Panc1 (cell line): ENCODE results near the gene APOO.

Experiments
- POLR2AphosphoS5 ChIP-seq: IDR thresholded peaks from 2 replicates; pipeline ENCODE4 v1.6.1; 2012; ENCODE audit warnings: mild to moderate bottlenecking, low read depth, low read length, moderate library complexity
- SIN3A ChIP-seq: IDR thresholded peaks from 2 replicates; pipeline ENCODE4 v1.6.1; 2012; ENCODE audit warnings: low read depth, mild to moderate bottlenecking, low read length, moderate library complexity, borderline replicate concordance; ENCODE audit not compliant: insufficient read depth
- TF ChIP-seq, protein P1 (sequence below): fragments of 450-650 bp; IDR thresholded peaks from 2 replicates; pipeline ENCODE4 v1.5.1; 2017; ENCODE audit warnings: mild to moderate bottlenecking
- TF ChIP-seq, protein P2 (sequence below), 2 experiments: IDR thresholded peaks; 2 replicates each; pipeline ENCODE4 v1.6.1; 2011 to 2012; ENCODE audit warnings: low read depth in 2 of 2, control low read depth in 1 of 2, low read length in 1 of 2, mild to moderate bottlenecking in 1 of 2, moderate library complexity in 1 of 2; ENCODE audit not compliant: insufficient read depth in 1 of 2

DNA sequence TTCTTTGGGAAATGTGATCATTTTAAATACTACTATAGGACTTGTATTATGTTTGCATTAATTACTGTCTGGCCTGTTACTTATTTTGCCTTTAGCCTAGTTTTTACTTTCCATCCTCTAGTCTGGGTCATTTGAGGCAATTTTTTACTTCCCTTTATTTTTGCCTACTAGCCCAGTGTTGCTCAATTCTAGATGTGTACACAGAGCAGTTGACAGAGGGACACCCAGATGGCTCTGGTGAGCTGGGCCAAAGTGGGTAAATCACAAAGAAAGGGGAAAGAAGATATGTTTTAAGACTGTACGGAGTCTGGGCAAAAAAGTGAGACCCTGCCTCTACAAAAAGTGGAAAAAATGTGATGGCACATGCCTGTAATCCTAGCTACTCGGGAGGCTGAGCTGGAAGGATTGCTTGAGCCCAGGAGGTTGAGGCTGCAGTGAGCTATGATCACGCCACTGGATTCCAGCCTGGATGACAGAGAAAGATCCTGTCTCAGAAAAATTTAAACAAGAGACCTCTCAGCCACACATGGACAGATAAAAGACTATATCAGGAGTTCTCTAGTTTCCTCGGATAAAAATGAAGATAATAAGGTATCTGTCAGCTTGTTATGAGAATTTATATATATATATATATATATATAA lies 35.7 kb downstream of the APOO start:
- TF ChIP-seq, protein P1, sequence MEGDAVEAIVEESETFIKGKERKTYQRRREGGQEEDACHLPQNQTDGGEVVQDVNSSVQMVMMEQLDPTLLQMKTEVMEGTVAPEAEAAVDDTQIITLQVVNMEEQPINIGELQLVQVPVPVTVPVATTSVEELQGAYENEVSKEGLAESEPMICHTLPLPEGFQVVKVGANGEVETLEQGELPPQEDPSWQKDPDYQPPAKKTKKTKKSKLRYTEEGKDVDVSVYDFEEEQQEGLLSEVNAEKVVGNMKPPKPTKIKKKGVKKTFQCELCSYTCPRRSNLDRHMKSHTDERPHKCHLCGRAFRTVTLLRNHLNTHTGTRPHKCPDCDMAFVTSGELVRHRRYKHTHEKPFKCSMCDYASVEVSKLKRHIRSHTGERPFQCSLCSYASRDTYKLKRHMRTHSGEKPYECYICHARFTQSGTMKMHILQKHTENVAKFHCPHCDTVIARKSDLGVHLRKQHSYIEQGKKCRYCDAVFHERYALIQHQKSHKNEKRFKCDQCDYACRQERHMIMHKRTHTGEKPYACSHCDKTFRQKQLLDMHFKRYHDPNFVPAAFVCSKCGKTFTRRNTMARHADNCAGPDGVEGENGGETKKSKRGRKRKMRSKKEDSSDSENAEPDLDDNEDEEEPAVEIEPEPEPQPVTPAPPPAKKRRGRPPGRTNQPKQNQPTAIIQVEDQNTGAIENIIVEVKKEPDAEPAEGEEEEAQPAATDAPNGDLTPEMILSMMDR, result no peak
- TF ChIP-seq POLR2AphosphoS5 (no peak), SIN3A (no peak)
- TF ChIP-seq, protein P2, sequence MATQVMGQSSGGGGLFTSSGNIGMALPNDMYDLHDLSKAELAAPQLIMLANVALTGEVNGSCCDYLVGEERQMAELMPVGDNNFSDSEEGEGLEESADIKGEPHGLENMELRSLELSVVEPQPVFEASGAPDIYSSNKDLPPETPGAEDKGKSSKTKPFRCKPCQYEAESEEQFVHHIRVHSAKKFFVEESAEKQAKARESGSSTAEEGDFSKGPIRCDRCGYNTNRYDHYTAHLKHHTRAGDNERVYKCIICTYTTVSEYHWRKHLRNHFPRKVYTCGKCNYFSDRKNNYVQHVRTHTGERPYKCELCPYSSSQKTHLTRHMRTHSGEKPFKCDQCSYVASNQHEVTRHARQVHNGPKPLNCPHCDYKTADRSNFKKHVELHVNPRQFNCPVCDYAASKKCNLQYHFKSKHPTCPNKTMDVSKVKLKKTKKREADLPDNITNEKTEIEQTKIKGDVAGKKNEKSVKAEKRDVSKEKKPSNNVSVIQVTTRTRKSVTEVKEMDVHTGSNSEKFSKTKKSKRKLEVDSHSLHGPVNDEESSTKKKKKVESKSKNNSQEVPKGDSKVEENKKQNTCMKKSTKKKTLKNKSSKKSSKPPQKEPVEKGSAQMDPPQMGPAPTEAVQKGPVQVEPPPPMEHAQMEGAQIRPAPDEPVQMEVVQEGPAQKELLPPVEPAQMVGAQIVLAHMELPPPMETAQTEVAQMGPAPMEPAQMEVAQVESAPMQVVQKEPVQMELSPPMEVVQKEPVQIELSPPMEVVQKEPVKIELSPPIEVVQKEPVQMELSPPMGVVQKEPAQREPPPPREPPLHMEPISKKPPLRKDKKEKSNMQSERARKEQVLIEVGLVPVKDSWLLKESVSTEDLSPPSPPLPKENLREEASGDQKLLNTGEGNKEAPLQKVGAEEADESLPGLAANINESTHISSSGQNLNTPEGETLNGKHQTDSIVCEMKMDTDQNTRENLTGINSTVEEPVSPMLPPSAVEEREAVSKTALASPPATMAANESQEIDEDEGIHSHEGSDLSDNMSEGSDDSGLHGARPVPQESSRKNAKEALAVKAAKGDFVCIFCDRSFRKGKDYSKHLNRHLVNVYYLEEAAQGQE (IDR thresholded peaks at IDR 0.05; ENCODE audit: insufficient read depth in 1 of 2, low read depth in 2 of 2, low read length in 1 of 2), result no peak
